ENCODE data around the gene ARPC1A.
"Not testable (repeated sequence)": the region's sequence is repeated elsewhere in the genome, so short reads cannot be mapped to it uniquely, and the experiment has no call there.

ARPC1A gene

GRCh38 chr7:99325592-99326407 lies at the start of gene ARPC1A:
Gene ARPC1A, plus strand, starts transcription at chr7:99325898. Its CDS starts 7,456 bp downstream, at chr7:99333354.
- peak; percentile 86 for DNase-seq

- no peak for DNase-seq
Measured at GRCh38 chr7:99278180-99278579, 47.5 kb upstream of the ARPC1A start.

GRCh38 chr7:99284165-99284564 lies 41.5 kb upstream of the ARPC1A start:
- DNase-seq = not testable (repeated sequence)

- DNase-seq = no peak
Measured at GRCh38 chr7:99287779-99288534, 37.7 kb upstream of the ARPC1A start.

- no peak for DNase-seq
Measured at GRCh38 chr7:99289185-99289584, 36.5 kb upstream of the ARPC1A start.

- DNase-seq = not testable (repeated sequence)
Measured at GRCh38 chr7:99290148-99290547, 35.5 kb upstream of the ARPC1A start.

GRCh38 chr7:99290980-99291607 lies 34.6 kb upstream of the ARPC1A start:
- no peak for DNase-seq

GRCh38 chr7:99292127-99292526 lies 33.6 kb upstream of the ARPC1A start:
- DNase-seq = no peak

- DNase-seq = no peak
Measured at GRCh38 chr7:99293167-99293566, 32.5 kb upstream of the ARPC1A start.

GRCh38 chr7:99293650-99294049 lies 32.0 kb upstream of the ARPC1A start:
- DNase-seq = no peak

GRCh38 chr7:99296471-99296870 lies 29.2 kb upstream of the ARPC1A start:
- no peak for DNase-seq

- no peak for DNase-seq
Measured at GRCh38 chr7:99301496-99301895, 24.2 kb upstream of the ARPC1A start.

GRCh38 chr7:99305473-99306260 lies 20.0 kb upstream of the ARPC1A start:
- DNase-seq = no peak

GRCh38 chr7:99308461-99309074 lies 17.1 kb upstream of the ARPC1A start:
- peak; percentile 63 for DNase-seq

- DNase-seq = peak; percentile 58
Measured at GRCh38 chr7:99309111-99309510, 16.6 kb upstream of the ARPC1A start.

- no peak for DNase-seq
Measured at GRCh38 chr7:99310004-99310403, 15.7 kb upstream of the ARPC1A start.

GRCh38 chr7:99311702-99312101 lies 14.0 kb upstream of the ARPC1A start:
- DNase-seq = no peak

GRCh38 chr7:99312316-99313203 lies 13.1 kb upstream of the ARPC1A start:
- peak; percentile 51 for DNase-seq

- DNase-seq = no peak
Measured at GRCh38 chr7:99313204-99313573, 12.5 kb upstream of the ARPC1A start.

GRCh38 chr7:99314504-99314903 lies 11.2 kb upstream of the ARPC1A start:
- DNase-seq = peak; percentile 84

- no peak for DNase-seq
Measured at GRCh38 chr7:99320371-99320770, 5.3 kb upstream of the ARPC1A start.
